NCI-H748 (cell line): ENCODE results near the gene DNAJA2.
A peak's percentile ranks its signal among the peaks of the same experiment; 100 is the strongest.

ENCODE experiments used
- DNase-seq: peaks from one replicate; lab custom pipeline; 2025; ENCODE audit not compliant: unreplicated experiment; lab: John Stamatoyannopoulos, UW

The DNAJA2 gene

DNA sequence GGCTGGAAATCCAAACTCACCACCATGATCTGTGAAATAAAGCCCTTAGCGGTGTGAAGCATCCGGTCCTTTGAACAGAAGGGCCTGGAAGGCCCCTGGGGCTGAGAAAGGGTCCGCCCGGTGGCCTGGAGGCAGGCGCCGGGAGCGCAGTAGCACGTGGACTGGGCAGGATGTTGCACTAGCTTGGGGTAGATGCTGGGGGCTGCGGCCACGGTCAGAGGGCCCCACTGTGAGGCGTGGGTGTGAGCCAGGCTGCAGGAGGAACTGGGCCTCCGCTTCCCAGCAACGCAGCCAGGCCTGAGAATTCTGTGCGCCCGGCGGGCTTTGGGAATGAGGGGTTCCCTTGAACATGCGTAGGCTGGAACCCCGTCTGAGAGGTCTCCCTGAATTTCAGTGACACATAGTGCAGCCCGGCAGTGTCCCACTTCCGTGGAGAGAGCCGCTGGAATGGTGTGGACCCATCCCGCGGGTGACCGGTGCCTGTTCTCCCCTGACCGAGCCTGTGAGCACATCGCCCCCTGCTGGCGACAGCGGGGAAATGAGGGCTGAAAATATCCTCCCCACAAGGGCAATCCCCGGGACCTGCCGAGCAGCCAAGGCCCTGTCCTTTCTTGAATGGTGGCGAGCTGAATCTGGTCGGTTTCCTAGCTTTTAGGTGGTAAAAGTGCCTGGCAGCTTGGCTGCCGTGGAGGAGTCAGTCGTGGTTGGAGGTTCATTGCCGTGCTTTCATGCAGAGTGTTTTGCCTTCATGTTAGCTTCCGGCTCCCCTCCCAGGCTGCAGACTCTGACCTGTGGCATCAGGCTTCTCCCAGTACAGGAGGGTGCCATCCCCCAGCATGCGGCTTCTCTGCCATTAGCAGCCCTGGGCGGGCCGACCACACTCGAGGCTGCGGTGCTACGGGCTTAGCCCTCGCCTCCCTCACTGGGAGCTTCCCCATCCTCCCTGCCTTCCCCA, 43.8 kb downstream of the DNAJA2 start:
- peak; percentile 13 for DNase-seq

DNA sequence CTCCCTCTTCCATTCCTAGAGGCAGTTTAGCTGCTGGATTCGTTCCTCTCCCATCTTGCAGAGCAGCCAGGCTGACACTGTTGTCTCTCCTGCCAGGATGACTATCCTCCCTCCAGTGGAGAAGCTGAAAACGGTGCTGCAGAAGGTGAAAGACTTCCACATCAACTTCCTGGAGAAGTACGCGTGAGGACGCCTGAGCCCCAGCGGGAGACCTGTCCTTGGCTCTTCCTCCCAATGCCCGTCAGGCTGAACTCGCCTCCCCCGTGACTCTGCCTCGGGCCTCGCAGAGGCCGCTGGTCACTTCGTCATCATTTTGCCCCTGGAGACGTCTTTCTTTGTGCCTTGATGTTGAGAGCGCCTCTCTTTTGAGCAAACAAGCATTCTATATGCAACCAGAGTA, 44.7 kb downstream of the DNAJA2 start:
- DNase-seq = no peak

DNA sequence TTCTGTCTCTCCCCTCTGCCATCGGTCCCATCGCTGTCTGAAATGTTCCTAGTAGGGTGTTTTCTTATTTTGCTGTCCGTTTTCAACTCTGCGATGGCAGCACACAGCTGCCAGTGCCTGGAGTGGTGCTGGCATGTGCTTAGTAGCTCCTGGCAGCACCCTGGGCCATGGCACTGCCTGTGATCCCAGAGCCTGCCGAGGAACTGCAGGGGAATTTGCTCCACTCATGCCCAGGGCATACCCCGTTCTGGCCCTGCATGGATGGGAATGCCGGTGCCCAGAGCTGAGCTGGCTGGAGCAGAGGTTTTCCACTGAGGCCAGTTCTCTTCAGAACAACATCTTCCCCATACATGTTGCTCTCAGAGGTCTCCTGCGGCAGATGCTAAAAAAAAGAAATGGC, 46.2 kb downstream of the DNAJA2 start:
- DNase-seq = no peak

DNA sequence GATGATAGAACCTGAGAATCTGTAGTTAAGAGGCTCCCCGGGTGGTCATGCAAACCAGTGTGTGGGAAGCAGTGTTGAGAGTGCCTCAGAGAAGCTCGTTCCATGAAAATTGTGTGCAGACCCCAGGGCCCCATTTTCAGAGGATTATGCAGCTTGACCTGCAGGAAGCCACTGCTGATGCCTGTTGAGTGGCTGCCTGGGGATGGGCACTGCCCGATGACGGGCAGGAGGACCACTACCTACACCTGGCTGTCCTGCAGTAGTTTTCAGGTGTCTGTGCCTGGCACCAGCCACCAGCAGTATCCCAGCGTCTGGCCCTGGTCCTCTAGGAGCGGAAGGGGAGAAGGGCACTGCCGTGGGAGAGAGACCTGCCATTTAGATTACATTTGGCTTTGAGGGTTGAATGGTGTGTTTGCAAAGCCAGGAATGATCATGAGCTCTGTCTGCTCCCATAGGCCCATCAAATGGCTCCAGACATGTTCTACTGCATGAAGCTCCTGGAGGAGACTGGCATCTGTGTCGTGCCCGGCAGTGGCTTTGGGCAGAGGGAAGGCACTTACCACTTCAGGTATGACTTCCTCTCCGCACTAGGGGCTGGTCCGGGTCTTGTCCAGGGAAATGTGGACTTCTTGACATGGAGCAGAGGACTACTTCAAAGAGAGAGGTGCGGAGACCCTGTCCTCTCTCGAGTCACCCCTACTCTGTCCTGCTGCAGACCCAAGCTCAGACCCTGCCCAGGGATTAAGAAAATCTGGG, 46.8 kb downstream of the DNAJA2 start:
- DNase-seq = no peak

DNA sequence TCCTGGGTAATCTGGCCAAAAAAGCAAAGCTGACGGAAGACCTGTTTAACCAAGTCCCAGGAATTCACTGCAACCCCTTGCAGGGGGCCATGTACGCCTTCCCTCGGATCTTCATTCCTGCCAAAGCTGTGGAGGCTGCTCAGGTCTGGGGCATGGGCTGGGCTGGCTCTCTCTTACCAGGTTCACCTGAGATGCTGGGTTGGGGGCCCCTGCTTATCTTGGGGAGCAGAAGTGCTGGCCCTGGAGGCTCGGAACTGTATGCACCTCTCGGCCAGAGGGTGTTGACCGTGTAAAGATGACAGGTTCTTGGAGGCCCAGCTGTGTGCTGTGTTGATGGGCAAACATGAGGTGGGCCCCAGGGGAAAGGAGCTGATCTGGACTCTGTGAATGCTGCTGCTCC, 49.1 kb downstream of the DNAJA2 start:
- no peak for DNase-seq

DNA sequence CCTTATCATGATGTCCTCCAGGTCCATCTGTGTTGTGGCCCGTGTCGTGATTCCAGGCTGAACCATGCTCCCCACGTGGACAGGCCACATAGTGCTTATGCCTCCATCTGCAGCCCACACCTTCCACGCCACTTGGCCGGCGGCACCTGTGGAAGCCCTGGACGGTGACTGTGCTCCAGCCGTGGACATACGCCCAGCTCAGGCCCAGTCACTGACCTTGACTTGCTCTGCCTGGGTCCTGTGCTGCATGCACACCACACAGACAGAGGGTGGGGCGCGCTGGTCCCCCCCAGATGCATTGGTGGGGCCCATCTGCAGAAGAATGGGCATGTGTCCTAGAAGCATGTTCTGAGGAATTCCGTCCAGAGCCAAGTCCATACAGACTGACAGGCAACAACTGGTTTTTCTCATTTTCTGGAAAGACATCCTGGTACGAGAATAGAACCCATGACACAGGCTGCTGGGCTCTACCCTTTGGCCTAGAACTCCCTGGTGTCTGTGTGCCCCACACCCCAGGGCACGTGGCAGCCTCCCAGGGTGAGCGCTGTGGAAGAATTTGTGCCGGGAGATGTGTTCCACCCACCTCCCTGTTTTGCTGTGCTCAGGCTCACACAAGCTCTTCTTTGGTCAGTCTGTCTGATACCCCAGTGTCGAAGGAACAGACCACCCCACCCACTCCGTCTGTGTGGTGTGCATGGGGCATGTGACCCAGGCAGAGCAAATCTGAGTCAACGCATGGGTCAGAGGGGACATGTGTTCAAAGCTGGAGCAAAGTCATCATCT, 49.8 kb downstream of the DNAJA2 start:
- DNase-seq = no peak

DNA sequence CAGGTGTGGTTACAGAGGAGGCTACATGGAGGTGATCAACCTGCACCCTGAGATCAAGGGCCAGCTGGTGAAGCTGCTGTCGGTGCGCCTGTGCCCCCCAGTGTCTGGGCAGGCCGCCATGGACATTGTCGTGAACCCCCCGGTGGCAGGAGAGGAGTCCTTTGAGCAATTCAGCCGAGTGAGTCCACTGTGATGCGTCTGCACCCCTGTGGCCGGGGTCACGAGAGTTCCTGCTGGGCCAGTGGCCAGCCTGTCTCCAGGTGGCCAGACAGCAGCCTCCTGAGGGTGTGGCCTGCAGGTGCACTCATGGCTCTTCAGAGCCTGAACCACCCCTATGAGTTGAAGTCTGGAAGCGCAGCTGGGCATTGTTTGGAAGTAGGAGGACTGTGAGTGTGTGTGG, 51.2 kb downstream of the DNAJA2 start:
- DNase-seq = no peak

DNA sequence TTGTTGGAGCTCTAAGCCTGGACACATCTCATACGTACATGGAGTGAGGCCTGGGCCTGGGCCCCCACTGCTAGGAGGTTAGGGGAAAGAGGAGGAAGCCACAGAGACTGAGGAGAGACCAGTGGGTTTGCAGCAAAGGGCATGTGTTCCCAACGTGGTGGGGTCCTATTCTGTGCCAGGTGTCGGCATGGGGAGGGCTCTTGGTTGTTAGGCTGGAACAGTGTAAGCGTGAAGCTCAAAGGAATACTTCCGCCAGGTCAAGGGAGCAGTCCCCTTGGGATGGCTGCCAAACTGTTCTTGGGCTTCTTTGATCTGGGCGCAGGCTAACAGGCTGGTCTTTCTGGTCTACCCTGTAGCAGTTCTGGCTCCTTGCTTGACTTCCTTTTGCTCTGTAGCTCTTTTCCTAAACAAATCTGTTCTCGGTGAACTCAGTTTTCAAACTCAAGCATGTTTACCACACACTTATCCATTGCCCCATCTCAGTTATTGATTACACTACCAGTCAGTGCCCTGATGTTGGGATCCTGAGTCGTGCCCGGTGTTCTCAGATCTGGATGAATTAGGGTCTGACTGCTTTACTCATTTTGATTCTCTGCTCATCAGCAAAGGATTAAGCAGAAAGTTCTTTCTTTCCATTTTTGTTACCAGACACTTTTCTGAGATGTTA, 52.9 kb downstream of the DNAJA2 start:
- no peak for DNase-seq

DNA sequence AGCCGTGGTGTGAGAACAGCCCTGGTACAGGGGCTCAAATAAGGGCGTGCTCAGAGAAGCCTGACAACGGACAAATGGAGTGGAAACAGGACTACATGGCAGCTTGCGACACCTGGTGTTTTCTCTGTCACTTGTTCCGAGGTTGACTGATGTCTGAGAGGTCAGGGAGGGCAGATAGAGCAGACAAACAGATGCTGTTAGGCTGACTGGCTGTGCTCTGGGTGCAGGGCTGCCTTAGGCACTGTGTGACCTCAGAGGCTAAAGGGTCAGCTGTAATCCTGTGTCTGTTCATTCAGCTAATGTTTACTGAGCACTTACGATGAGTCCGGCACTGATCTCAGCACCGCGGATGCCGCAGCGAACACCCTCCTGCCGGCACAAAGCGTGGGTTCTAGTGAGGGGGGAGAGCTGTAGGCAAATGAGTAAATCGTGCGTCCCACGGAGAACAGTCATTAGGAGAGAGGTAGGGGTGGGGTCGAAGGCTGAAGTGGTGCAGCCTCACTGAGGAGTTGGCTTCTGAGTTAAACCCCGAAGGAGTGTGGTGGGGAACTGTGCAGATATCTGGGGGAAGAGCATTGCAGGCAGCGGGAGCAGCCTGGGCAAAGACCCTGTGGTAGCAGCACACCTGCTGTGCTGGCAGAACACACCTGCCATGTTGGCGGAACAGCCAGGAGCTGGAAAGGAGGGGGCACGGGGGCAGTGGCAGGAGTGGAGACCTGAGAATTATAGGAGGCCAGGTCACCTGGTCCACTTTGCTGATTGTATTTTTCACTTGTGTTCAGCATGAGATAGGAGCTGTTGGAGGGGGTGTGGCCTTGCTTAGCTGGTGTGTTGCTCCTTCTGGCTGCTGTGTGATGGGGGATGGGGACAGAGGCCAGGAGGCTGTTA, 54.3 kb downstream of the DNAJA2 start:
- DNase-seq = peak; percentile 44

DNA sequence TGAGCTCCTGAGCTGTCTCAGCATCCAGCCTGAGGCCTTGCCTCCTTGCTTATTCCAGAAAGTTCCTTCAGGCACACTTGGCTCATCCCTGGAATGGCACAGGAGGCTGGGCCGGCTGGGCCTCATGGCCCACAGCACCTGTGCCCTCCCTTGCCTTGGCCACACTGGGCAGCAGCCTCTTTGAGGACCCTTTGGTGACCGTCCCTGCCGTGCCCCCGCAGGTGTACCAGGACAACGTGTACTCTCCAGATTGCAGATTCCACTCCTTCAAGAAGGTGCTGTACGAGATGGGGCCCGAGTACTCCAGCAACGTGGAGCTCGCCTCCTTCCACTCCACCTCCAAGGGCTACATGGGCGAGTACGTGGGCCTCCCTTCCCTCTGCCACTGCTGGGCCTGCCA, 55.1 kb downstream of the DNAJA2 start:
- DNase-seq = no peak

DNA sequence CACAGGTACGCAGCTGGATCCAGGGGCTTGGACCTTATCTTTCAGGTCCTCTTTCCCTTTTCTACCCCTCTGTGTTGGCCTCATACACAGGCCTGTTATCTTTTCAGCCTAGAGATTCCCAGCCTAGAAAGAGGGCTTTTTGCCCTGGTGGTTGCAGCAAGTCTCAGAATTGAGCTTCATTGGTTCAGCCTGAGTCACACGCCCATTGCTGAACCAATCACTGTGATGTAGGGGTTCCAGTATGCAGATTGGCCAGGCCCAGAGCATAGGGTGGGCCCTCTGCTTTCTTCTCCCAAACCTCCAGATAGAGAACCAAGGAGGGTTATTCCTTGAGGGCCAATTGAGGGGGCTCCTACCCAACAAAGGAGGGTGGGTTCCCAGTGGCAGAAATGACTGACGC, 56.5 kb downstream of the DNAJA2 start:
- DNase-seq = no peak

DNA sequence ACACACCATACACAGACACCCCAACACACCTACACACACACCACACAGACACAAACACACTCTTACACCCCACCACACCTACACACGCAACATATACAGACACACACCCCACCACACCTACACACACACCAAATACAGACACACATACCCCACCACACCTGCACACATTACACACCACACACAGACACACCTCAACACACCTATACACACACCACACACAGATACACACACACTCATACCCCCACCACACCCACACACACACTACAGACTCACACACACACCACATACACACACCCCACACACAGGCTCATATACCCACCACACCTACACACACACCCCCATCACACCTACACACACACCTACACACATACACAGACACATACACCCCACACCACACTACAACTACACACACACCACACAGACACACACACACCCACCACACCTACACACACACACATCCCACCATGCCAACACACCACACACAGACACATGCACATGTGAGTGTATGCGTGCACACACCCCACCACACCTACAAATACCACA, 57.9 kb downstream of the DNAJA2 start:
- no peak for DNase-seq

DNA sequence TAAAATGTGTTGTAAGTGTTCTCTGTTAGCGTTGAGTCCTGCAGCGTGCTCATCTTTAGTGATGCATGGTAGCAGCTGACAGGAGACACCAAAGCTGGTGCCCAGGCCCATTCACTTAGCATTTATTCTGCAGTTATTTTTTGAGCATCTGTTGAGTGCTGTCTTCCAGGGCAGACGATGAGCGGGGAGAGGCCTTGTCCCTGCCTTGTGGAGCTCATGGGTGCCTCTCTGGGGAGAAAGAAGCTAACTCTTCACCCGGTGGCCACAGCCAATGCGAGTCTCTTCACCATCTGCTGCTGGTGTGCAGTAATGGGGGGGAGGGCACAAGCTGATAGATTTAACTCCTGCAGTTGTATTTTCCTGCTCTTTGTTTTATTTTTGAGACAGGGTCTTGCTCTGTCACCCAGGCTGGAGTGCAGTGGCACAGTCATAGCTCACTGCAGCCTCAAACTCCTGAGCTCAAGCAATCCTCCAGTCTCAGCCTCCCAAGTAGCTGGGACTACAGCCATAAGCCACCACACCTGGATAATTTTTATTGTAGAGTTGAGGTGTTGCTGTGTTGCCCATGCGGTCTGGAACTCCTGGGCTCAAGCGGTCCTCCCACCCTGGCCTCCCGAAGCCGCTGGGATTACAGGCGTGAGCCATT, 58.8 kb downstream of the DNAJA2 start:
- DNase-seq = no peak

DNA sequence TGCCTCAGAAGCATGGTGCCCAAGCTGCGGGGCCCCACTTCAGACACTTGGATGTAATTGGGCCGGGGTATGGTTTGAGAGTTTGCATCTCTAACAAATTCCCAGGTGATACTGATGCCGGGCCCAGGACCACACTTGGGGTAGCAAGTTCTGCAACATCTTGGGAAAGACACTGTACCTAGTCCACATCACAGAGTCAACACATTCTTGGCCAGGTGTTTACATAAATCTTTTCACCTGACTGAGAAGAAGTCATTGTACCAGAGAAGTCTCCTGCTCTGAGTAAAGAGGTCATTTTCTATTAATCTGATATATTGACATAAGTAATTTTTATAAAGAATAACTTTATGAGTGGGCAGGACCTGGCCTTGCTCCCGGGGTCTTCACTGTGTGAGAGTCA, 61.8 kb downstream of the DNAJA2 start:
- no peak for DNase-seq

DNA sequence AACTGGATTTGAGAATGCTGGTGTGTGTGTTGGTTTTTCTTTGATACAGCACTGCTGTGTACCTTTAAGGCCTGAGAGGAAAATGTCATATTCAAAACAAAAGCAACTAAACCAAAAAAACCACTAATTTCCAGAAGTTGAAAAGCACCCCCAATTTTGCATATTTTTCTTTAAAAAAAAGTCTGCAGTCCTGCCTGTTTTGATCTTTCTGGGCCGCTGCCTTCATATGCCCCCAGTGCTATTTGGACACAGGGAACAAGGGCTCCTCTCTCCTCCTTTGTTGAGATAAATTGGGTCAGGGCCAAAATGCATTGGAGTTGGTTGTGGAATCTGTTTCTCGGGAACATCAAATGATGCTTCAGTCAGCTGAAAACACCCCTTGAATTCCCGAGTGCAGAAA, 62.4 kb downstream of the DNAJA2 start:
- no peak for DNase-seq

DNA sequence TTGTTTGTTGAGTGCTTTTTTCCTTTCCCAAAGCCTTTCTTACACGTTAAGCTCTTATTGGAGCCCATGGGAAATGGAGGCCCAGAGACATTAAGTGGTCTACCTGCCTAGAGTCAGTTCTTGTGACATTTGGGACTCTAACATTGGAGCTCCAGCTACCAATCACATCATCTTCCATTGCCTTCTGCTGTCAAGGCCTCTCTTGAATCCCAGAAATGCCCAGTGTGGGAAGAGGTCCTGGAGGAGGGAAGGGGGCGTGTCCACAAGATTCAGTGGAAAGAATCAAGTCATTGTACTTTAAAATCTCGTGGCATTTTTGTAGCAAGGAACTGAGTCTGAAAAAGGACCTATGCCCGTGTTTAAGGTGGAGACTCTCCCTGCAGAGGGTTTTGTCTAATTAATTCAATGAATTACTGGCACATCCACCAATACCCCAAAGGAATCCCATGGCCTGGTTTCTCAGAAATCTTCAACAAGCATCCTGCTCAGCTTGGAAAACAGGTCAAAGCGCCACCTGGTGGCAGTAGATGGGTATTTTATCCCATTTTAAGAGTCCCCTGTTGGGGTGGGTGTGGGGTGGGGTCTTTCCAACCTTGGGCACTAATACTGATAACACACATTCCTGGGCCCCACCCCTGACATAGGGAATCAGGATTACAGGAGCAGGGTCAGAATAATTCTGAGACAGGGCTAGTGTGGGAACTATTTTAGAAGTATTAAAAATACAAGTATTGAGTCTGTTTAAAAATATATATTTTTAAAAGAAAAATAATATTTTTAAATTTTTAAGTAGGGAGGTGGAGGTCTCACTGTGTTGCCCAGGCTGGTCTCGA, 64.7 kb downstream of the DNAJA2 start:
- DNase-seq = peak; percentile 48

DNA sequence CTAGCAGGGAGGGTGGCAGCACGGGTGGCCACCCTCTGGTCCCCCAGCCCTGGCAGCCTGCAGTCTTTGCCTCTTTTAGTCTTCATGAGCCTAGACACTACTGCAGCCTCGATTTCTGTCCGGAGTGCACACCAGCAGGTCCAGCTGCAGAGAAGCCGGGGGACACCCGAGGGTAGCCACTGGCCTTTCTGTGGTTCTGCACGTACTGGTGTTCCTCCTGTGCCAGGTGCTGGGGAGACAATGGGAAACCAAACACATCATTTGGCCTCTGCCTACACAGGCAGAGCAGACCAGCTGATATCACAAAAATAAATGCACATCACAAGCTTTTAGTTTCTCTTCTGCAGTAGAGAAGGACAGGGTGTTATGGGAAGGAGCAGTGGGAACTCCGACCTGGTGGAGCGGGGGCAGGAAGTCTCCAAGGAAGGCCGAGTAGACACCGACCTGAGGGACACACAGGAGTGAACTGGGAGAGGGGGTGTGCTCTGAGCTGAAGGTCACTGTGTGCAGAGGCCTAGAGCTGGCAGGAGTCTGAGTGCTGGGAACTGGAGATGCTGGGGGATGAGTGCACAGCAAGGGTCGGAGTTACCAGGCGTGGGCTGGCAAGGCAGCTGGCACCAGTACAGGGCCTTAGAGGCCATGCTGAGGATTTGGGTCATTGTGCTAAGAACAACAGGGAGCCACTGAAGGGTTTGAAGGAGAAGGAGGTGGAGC, 66.3 kb downstream of the DNAJA2 start:
- DNase-seq = no peak
